ENCODE results near the gene ANO5.

DNA sequence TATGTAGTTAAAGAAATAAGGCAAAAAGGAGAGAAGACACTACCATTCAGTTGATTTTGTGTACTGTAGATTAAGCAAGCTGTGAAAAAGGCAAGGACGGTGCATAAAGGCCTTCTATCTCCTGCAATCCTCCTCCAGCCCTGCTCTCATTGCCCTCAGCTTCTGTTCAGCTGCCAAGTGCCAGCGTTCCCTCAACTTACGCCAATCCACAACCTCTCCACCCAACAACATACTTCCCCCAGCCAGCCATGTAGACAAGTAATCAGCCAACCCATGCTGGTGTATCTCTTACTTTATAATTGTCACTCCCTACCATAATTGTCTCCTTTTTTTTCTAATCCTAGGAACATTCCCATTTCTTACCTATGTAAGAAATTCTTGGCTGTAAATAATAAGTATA is 30.1 kb upstream of the ANO5 start:
- TF ChIP-seq, protein P1, sequence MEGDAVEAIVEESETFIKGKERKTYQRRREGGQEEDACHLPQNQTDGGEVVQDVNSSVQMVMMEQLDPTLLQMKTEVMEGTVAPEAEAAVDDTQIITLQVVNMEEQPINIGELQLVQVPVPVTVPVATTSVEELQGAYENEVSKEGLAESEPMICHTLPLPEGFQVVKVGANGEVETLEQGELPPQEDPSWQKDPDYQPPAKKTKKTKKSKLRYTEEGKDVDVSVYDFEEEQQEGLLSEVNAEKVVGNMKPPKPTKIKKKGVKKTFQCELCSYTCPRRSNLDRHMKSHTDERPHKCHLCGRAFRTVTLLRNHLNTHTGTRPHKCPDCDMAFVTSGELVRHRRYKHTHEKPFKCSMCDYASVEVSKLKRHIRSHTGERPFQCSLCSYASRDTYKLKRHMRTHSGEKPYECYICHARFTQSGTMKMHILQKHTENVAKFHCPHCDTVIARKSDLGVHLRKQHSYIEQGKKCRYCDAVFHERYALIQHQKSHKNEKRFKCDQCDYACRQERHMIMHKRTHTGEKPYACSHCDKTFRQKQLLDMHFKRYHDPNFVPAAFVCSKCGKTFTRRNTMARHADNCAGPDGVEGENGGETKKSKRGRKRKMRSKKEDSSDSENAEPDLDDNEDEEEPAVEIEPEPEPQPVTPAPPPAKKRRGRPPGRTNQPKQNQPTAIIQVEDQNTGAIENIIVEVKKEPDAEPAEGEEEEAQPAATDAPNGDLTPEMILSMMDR (IDR thresholded peaks at IDR 0.05) = no peak
- no peak for TF ChIP-seq POLR2A (IDR thresholded peaks at IDR 0.05; ENCODE audit: low read depth)

Measured in esophagus muscularis mucosa (tissue), 3 donors.